HG03103 (cell line): Measurements from ENCODE around the gene WDR59.
"Not testable (repeated sequence)": the region's sequence is repeated elsewhere in the genome, so short reads cannot be mapped to it uniquely, and the experiment has no call there.

Source experiments
- ATAC-seq: cut with Tn5 transposase; IDR thresholded peaks from one replicate; pipeline ENCODE4 v1.9.1; 2021; ENCODE audit warnings: low read depth; ENCODE audit not compliant: unreplicated experiment

Gene WDR59

GRCh38 chr16:74868035-74868434 is 116.9 kb downstream of the WDR59 start:
- no peak for ATAC-seq

- no peak for ATAC-seq
Observed at GRCh38 chr16:74867281-74867849, 117.6 kb downstream of the WDR59 start.

- no peak for ATAC-seq
Observed at GRCh38 chr16:74865922-74866598, 118.9 kb downstream of the WDR59 start.

DNA sequence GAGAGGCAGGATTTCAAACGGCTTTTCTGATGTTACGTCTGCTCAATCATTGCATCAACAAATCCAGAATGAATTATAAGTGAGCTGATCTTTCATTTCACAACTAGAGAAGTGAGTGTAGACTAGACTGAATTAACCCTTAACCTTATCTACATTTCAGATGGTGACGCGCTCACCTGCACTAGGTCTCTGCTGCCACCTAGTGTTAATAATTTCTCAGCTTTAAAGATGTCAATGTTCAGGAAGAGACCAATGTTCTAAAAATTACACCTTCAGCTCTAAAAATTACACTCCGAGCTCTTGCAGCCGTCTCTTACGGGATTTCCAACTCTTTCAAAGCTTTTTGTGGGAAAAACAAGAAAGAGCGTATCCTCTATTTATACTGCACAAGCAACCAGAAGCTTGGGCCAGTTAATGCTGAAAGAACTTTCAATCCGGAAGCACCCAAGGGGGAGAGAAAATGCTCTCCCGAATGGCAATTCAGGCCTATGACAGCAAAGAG is 122.1 kb downstream of the WDR59 start:
- ATAC-seq, result peak; percentile 88

DNA sequence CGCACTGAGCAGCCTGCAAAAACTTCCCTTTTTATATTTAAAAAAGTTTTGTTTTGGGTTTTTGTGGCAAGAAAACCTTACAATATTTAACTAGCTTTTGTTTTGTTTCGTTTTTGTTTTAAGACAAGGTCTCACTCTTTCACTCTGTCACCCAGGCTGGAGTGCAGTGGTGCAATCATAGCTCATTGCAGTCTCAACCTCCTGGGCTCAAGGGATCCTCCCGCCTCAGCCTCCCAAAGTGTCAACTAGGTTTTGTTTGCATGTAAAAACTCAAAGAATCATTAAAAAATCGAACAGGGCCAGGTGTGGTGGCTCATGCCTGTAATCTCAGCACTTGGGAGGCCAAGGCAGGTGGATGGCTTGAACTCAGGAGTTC is 132.4 kb downstream of the WDR59 start:
- ATAC-seq, result no peak

DNA sequence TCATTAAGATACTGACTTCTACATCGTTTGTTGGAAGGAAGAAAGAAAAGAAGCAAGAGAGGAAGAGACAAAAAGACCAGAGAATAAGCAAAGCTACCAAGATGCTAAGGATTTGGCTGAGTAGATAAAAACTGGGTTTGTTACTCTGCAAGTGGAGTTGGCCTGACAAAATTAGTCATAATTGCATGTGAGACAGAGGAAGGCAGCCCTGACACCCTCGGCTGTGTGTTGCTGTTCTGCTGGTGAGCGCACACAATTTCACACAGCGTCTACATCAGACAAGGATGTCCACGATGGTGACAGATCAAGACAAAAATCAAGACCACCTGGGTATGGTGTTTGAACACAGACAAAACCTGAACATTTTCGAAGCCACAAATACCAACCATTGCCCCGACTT is 134.9 kb downstream of the WDR59 start:
- no peak for ATAC-seq

- ATAC-seq, result no peak
Observed at GRCh38 chr16:74847202-74847601, 137.7 kb downstream of the WDR59 start.

DNA sequence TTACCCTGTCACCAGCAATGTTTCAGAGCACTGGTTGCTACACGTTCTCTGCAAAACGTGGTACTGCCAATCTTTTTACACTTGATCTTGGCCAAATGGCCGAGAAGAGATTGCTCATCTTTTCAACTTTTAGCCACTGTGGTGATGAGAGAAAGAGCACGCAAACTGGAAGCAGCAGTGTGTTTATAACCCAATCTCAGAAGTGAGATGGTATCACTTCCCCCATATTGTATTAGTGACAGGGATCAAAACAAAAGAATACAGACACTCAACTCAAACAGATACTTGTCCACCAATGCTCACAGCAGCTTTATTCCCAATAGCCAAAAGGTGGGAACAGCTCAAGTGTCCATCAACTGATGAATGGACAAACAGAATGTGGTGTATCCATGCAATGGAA is 138.2 kb downstream of the WDR59 start:
- no peak for ATAC-seq

- no peak for ATAC-seq
Observed at GRCh38 chr16:74844041-74844980, 140.6 kb downstream of the WDR59 start.

- ATAC-seq, result not testable (repeated sequence)
Observed at GRCh38 chr16:74843381-74844035, 141.4 kb downstream of the WDR59 start.

DNA sequence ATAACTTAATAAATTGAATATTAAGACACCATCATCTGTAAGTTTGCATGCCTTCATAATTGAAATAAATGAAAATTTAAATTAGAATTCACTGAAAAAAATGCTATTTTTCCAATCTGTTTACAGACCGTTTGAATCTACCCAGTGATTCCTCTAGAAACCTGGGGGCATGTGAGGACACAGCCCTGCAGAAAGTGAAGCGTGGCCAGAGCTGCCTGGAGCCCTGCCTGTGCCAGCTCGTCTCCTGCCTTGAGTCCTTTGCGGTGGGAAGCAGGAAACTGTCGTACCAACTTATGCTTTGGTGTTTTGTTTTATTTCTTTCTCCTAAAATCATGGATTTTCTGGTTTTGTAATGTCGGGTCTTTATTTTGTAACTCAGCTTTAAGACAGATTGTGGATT is 142.5 kb downstream of the WDR59 start:
- ATAC-seq, result no peak

DNA sequence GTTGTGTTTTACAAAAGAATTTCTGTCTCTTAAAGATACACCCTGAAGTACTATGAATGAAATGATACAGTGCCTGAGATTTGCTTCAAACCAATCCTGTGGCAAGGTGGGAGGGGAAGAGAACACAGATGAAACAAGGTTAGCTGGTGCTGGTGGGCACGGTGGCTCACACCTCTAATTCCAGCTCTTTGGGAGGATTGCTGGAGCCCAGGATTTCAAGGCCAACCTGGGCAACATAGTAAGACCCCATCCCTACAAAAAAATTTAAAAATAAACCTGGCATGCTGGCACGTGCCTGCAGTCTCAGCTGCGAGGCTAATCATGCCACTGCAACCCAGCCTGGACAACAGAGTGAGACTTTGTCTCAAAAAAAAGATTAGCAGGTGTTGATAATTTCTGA is 143.0 kb downstream of the WDR59 start:
- no peak for ATAC-seq

DNA sequence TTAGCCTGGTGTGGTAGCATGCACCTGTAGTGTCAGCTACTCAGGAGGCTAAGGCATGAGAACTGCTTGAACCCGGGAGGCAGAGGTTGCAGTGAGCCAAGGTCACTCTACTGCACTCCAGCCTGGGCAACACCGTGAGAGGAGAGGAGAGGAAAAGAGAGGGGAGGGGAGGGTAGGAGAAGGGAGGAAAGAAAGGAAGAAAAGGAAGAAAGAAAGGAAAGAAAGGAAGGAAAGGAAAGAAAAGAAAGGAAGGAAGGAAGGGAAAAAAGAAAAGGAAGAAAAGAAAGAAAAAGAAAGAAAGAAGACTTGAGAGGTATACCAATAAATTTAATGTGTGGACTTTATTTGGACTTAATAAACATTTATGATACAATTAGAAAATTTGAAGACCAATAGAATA is 143.5 kb downstream of the WDR59 start:
- ATAC-seq, result no peak

GRCh38 chr16:74837056-74837455 is 147.9 kb downstream of the WDR59 start:
- ATAC-seq, result no peak

- no peak for ATAC-seq
Observed at GRCh38 chr16:74836111-74836671, 148.7 kb downstream of the WDR59 start.

- no peak for ATAC-seq
Observed at GRCh38 chr16:74832228-74832627, 152.7 kb downstream of the WDR59 start.

GRCh38 chr16:74831467-74831866 is 153.5 kb downstream of the WDR59 start:
- ATAC-seq, result no peak

DNA sequence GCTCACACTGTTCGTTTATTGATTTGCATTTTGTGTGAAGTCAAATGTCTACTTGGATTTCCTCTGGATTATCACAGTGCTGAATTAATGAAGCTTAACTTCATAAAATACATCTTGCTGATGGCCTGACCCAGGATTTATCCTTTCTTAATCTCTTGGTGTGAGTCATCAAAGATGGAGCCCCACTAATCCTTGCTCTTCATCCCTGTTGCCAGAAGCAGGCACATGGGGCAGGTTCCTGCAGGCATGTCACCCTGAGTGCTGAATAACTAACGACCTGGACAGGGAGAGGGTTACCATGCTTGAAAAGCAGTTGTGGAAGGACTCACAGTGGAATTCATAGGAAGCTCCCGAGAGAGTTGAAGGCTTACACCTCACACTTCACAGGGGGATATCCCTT is 154.3 kb downstream of the WDR59 start:
- no peak for ATAC-seq

GRCh38 chr16:74829637-74830036 is 155.3 kb downstream of the WDR59 start:
- ATAC-seq, result no peak

DNA sequence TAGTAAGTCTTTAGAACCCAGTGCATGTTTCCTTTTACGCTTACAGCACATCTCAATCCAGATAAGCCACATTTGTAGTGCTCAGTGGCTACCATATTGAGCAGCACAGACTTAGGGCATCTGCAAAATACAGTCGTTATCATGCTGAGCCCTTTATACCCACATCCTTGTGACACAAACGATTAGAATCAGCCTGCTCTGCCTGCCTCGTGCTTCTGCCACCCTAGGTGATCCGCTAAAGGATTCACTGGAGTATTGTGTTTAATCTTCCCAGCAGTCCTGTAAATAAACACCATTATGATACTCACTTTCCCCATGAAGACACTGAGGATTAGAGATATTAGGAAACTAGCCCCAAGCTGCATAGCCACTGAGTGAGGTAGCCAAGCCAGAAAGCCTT is 159.0 kb downstream of the WDR59 start:
- ATAC-seq, result no peak

DNA sequence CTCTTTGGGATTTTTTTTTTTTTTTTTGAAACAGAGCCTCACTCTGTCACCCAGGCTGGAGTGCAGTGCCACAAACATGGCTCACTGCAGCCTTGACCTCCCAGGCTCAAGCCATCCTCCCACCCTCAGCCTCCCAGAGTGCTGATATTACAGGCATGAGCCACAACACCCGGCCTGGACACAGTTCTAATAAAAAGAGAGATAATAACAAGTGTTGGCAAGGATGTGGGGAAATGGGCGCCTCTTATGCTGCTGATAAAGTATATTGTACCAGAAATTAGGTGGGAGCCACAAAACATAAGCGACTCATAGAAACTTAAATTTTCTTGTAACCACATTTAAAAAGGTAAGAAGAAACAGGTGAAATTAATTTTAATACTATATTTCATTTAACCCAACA is 159.9 kb downstream of the WDR59 start:
- ATAC-seq, result no peak
